Breast epithelium (tissue), 4 donors: ENCODE results near the gene LAMA1. TPM values are rescaled to one million over a fixed set of nuclear protein-coding genes. Genes with fewer than 3 reads are reported as not detected.

ENCODE experiments used
- DNase-seq, 2 donors: peaks; one replicate each; pipeline ENCODE4 v3.0.0-alpha.2; 2019; ENCODE audit warnings: low spot score in 2 of 2
- H3K27ac ChIP-seq, 2 donors: fragments of 200-600 bp; sonication (generic) in 1 of 2; one replicate each; pipeline ENCODE4 v1.5.1; 2016 to 2019; ENCODE audit warnings: mild to moderate bottlenecking in 1 of 2
- H3K27me3 ChIP-seq, 2 donors: fragments of 200-600 bp; sonication (generic) in 1 of 2; one replicate each; pipeline versions ENCODE4 v1.5.1 to v1.6.0; 2017 to 2019; ENCODE audit warnings: control low read depth in 1 of 2, mild to moderate bottlenecking in 1 of 2
- H3K36me3 ChIP-seq: fragments of 200-600 bp; one replicate; pipeline ENCODE4 v1.5.1; 2019
- H3K4me1 ChIP-seq, 2 donors: fragments of 200-600 bp; sonication (generic); one replicate each; pipeline ENCODE4 v1.5.1; 2016 to 2019; ENCODE audit warnings: control low read depth in 1 of 2
- H3K4me3 ChIP-seq, 3 donors: fragments of 200-600 bp; sonication (generic); 1 replicate in 2 of 3; 2 replicates in 1 of 3; pipeline ENCODE4 v1.5.1; 2016 to 2019; ENCODE audit warnings: mild to moderate bottlenecking in 3 of 3, moderate library complexity in 2 of 3
- H3K9me3 ChIP-seq, 2 donors: fragments of 200-600 bp; sonication (generic) in 1 of 2; one replicate each; pipeline ENCODE4 v1.5.1; 2016 to 2019; ENCODE audit warnings: control low read depth in 1 of 2
- POLR2A ChIP-seq: fragments of 450-650 bp; IDR thresholded peaks from one replicate; pipeline ENCODE4 v1.6.1; 2016; ENCODE audit warnings: antibody characterized with exemption, mild to moderate bottlenecking, moderate library complexity
- POLR2AphosphoS5 ChIP-seq, 3 donors: sonication (generic); formaldehyde crosslinking; IDR thresholded peaks; one replicate each; pipeline ENCODE4 v1.6.1; 2017; ENCODE audit warnings: antibody characterized with exemption in 3 of 3
- intact Hi-C: fragments of 100-400 bp; cut with DNase I; formaldehyde crosslinking; loops from one replicate; pipeline ENCODE4 v1.15.1; 2023; ENCODE audit warnings: low total_unique reads
- total RNA-seq, 3 donors: library from RNA; depleted of rRNA; stranded (reverse); fragments of >200 nt; gene quantifications; one replicate each; pipeline ENCODE4 v1.1.0, GENCODE V29; 2016
- TF ChIP-seq, protein P1 (sequence below), 3 donors: fragments of 450-650 bp; IDR thresholded peaks; one replicate each; pipeline ENCODE4 v1.5.1; 2016 to 2017; ENCODE audit warnings: antibody characterized with exemption in 3 of 3, mild to moderate bottlenecking in 3 of 3, moderate library complexity in 3 of 3

The LAMA1 gene
- total RNA-seq, 3 donors from 2014 or later: 0.48 to 14.7 (median 10.2) TPM

DNA sequence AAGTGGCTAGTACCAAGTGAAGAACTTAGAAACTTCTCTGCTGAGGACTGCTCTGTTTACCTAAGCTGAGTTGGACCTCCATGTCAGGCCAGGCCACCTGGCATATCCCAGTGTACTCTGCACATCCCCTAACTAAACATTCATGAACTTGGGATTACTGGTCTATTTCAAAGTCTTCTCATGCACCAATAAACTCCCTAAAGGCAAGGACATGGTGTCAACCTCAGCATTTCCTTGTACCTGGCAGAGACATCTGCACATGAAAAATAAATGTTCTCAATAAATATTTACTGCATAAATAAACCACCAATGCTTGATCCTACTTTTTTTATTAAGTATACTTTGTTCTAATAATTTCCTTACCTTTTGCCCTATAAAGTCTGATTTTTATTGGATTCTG lies 124.8 kb downstream of the LAMA1 start:
- Histone ChIP-seq H3K27ac (no peak overlapping the region), H3K27me3 (no peaks in the 10 kb centered on the region), H3K9me3 (no peaks in the 10 kb centered on the region), H3K4me3 (no peak overlapping the region), H3K4me1 (no peaks in the 10 kb centered on the region), H3K36me3 (no peaks in the 10 kb centered on the region)
- intact Hi-C loops: no loop called here
- no peak for TF ChIP-seq POLR2AphosphoS5 (IDR thresholded peaks at IDR 0.05)
- DNase-seq: no peak

DNA sequence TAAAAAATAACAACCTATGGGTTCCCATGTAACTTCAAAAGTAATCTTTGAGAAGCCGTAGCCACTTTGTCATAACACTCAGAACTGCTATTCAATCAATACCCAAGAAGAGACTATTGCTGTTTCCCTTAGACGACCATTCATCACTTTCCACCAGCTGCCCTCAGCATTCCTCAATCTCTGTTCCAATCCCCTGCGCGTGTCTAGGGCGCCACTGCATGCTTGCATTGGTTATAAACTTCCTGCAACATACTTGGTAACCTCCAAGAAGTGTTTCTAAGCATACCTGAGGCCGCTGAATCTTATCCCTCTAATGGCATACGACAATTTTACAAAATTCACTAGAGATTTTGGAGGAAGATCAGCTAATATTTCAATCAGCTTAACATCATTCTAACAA lies 134.2 kb downstream of the LAMA1 start:
- no peak for TF ChIP-seq POLR2A
- TF ChIP-seq, protein P1, sequence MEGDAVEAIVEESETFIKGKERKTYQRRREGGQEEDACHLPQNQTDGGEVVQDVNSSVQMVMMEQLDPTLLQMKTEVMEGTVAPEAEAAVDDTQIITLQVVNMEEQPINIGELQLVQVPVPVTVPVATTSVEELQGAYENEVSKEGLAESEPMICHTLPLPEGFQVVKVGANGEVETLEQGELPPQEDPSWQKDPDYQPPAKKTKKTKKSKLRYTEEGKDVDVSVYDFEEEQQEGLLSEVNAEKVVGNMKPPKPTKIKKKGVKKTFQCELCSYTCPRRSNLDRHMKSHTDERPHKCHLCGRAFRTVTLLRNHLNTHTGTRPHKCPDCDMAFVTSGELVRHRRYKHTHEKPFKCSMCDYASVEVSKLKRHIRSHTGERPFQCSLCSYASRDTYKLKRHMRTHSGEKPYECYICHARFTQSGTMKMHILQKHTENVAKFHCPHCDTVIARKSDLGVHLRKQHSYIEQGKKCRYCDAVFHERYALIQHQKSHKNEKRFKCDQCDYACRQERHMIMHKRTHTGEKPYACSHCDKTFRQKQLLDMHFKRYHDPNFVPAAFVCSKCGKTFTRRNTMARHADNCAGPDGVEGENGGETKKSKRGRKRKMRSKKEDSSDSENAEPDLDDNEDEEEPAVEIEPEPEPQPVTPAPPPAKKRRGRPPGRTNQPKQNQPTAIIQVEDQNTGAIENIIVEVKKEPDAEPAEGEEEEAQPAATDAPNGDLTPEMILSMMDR (IDR thresholded peaks at IDR 0.05): no peak
- TF ChIP-seq POLR2AphosphoS5 (IDR thresholded peaks at IDR 0.05): no peak
- Histone ChIP-seq H3K9me3 (no peaks in the 10 kb centered on the region), H3K4me3 (no peak overlapping the region), H3K27me3 (no peaks in the 10 kb centered on the region), H3K4me1 (no peaks in the 10 kb centered on the region), H3K27ac (no peak overlapping the region), H3K36me3 (no peaks in the 10 kb centered on the region)
- no peak for DNase-seq
- intact Hi-C loops: no loop called here

DNA sequence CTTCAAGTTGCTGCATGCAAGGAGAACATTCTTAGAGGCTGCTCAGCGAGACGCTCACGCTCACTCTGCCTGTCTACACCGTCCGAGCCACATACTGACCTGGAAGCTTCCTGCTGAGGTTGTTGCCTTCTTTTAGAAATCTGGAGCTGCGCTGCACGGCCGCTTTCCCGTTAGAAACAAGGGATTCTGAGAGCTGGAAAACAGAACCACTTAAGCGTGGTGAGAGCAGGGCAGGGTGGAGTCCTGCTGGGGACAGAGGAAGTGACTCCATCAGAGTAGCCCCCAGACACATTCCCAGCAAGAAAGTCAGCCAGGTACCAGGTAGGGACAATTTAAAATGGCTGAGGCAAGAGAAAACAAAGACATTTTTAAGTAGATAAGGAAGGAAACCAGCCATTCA lies 135.2 kb downstream of the LAMA1 start:
- no peak for DNase-seq
- no peaks in the 10 kb centered on the region for H3K4me1 ChIP-seq
- intact Hi-C loops: no loop called here
- H3K27me3 ChIP-seq: no peaks in the 10 kb centered on the region
- no peak overlapping the region for H3K27ac ChIP-seq
- TF ChIP-seq POLR2AphosphoS5 (IDR thresholded peaks at IDR 0.05) (no peak), POLR2A (no peak)
- TF ChIP-seq, protein P1 (IDR thresholded peaks at IDR 0.05): no peak
- H3K9me3 ChIP-seq: no peaks in the 10 kb centered on the region
- no peak overlapping the region for H3K4me3 ChIP-seq
- no peaks in the 10 kb centered on the region for H3K36me3 ChIP-seq

DNA sequence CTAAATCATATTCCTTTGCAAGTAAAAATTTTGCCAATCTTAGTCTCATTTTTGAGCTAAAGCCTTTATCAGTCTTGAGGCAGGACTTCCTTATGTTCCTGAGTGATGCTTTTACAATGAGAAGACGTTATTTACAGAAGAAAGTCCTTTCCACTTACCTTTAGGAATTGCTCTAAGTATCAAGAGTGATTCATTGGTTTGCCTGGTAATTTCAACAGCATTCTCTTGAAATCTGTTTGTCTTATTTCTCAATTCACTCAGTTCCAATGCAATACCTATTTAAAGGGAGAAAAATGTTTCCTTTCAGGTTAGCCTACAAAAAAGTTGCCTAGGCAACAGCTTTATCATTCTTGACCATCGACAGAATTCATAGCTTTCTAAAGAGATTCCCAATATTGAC lies 137.2 kb downstream of the LAMA1 start:
- TF ChIP-seq, protein P1 (IDR thresholded peaks at IDR 0.05): no peak
- TF ChIP-seq POLR2A: no peak
- no peak for TF ChIP-seq POLR2AphosphoS5 (IDR thresholded peaks at IDR 0.05)
- Histone ChIP-seq H3K4me3 (no peak overlapping the region), H3K9me3 (no peaks in the 10 kb centered on the region), H3K4me1 (no peaks in the 10 kb centered on the region), H3K36me3 (no peaks in the 10 kb centered on the region), H3K27ac (no peak overlapping the region), H3K27me3 (no peaks in the 10 kb centered on the region)
- intact Hi-C loops: no loop called here
- no peak for DNase-seq

DNA sequence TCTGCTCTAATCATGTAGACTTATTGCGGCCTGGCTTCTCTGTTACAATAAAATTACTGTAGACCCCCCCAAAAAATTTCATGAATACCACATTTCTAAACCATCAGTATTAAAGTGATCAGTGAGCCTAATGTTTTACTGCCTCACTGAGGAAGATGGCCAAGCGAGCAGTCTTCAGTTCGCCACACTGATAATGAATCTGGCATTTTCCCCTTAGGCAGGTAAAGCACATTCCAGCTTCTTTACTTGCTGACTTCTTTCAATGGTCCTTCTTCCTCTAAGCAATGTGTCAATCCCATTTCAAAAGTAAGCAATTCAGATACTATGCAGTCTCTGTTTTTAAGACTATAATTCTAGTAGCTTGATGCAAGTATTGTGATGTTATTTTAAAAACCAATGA lies 137.6 kb downstream of the LAMA1 start:
- H3K4me3 ChIP-seq: no peak overlapping the region
- no peak overlapping the region for H3K27ac ChIP-seq
- intact Hi-C loops: no loop called here
- H3K36me3 ChIP-seq: no peaks in the 10 kb centered on the region
- TF ChIP-seq POLR2AphosphoS5 (IDR thresholded peaks at IDR 0.05) (no peak), POLR2A (no peak)
- TF ChIP-seq, protein P1 (IDR thresholded peaks at IDR 0.05): no peak
- DNase-seq: no peak
- no peaks in the 10 kb centered on the region for H3K27me3 ChIP-seq
- no peaks in the 10 kb centered on the region for H3K9me3 ChIP-seq
- H3K4me1 ChIP-seq: no peaks in the 10 kb centered on the region

DNA sequence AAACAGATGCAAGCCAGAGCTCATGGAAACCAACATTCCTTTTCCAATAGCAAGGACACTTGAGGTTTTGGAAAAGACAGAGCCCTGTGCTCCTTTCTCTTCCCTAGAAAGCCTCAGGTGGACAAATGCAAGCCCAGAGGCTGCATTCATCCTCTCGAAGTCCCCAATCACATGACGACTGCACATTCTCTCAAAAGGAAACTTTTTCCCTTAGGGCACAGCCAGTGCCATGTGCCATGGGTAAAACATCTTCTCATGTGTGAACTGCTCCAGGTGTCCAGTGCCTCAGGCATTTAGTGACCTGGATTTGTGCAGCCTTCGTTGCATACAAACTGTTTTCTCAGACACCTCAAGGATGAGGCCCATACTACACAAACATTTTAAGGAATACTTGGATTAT lies 140.7 kb downstream of the LAMA1 start:
- Histone ChIP-seq H3K9me3 (no peaks in the 10 kb centered on the region), H3K4me1 (no peaks in the 10 kb centered on the region), H3K36me3 (no peaks in the 10 kb centered on the region), H3K27me3 (no peaks in the 10 kb centered on the region), H3K27ac (no peak overlapping the region), H3K4me3 (no peak overlapping the region)
- intact Hi-C loops: no loop called here
- TF ChIP-seq POLR2AphosphoS5 (IDR thresholded peaks at IDR 0.05): no peak
- TF ChIP-seq, protein P1 (IDR thresholded peaks at IDR 0.05): no peak
- TF ChIP-seq POLR2A: no peak
- no peak for DNase-seq
